GM21367 (cell line): Measurements from ENCODE around the gene ERBB2.
"Not testable (repeated sequence)": the region's sequence is repeated elsewhere in the genome, so short reads cannot be mapped to it uniquely, and the experiment has no call there.

ENCODE experiments used
- ATAC-seq: cut with Tn5 transposase; IDR thresholded peaks from one replicate; pipeline ENCODE4 v1.9.1; 2021; ENCODE audit not compliant: unreplicated experiment

Gene ERBB2

DNA sequence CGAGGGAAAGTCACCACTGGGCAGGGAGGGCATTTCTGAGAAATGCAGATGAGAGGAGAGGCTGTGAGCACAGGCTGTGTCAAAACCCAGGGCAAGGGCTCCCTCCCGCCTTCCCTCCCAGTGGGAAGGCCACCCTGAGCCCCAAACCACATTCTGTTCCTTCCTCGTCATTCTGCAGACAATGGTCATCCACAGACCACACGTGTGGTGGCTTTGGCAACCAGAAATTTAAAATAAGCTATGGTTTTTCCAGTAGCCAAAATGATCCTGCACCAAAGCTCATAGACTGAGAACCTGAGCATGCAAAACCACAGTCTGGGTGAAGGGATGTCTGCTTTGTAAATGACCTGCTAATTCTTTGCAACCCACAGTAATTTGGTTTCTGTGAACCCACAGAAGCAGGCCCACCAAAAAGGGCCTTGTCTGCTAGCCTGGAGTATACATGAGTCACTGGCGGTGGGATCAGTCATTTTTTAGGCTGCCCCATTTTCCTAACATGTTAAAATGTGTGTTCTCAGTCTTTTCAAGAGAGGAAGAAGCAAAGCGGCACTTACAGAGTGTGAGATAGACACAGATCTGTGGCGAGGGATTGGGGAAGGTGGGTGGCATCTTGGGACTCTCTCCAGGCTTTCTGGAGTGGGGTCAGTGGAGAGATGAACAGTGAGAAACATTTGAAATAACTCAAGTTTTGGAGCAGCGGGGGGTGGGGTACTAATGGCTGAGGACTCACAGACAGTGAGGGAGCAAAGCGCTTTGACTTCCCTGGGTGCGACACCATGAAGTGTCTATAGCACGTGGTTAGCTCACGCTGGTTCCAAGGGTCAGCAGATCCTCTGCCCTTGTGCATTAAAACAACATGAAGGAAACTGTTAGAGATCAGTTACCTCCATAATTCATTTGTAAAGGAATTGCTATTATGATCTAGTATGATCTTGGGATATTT is 58.3 kb downstream of the ERBB2 start:
- no peak for ATAC-seq

DNA sequence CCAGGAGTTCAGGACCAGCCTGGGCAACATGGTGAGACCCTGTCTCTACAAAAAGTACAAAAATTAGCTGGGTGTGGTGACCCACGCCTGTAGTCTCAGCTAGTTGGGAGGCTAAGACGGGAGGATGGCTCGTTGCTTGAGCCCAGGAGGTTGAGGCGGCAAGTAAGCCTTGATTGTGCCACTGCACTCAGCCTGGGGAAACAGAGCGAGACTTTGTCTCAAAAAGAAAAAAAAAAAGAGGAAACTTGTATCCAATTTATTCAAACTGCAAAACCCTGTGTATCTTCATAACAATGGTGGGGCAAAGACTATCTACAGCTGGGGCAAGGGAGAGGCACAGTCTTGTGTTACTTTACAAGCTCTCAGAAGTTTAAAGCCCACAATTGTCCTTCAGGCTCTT is 59.3 kb downstream of the ERBB2 start:
- no peak for ATAC-seq

DNA sequence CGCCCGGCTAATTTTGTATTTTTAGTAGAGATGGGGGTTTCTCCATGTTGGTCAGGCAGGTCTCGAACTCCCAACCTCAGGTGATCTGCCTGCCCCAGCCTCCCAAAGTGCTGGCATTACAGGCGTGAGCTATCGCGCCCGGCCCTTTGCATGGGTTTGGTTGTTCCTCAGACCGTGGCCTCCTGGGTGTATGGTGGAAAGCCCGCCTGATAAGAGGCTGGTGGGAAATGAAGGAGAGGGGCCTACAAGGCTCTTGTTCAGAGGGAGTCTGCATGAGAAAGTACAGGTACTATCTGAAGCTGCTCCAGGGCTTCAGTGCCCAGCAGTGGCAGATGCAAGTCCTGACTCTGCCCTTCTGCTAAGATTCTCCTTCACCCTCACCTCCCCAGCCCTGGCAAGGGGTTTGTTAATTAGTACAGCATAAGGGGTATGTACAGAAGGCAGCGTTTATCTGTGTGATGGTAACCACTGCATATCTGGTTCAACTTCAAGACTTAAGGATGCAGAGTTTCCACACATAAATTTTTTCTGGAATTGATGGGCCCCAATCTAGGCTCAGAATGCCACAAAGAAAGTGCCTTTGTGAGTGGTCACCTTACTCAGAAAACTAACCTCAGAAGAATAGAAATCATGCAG is 62.1 kb downstream of the ERBB2 start:
- no peak for ATAC-seq

- ATAC-seq, result no peak
Measured at GRCh38 chr17:39763051-39763820, 63.4 kb downstream of the ERBB2 start.

DNA sequence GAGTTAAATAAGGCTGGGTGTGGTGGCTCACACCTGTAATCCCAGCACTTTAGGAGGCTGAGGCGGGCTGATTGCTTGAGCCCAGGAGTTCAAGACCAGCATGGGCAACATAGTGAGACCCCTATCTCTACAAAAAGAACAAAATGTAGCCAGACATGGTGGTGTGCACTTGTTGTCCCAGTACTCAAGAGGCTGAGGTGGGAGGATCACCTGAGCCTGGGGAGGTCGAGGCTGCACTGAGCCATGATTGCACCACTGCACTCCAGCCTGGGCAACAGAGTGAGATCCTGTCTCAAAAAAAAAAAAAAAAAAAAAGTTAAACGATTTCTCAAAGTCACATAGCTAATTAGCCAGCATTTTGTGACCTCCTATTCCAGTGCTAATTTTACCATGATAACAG is 64.3 kb downstream of the ERBB2 start:
- ATAC-seq, result not testable (repeated sequence)

- no peak for ATAC-seq
Measured at GRCh38 chr17:39765175-39765574, 65.3 kb downstream of the ERBB2 start.

DNA sequence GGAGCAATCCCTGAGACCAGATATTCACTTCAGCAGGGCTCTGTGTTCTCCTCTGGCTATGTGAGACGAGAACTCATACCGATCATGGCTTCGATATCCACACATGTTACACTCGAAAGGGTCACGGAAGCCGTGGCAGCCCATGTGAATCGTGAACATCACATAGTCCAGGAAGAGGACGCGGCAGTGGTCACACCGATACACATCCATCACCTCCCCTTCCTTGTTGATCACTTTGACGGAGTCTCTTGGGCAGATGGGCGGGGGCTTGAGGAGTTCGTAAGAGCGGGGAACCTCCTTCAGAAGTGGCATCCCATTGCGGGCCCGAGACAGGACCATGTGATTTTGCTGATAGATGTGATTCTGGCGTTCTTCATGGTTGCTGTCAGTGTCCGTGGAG is 65.9 kb downstream of the ERBB2 start:
- no peak for ATAC-seq

DNA sequence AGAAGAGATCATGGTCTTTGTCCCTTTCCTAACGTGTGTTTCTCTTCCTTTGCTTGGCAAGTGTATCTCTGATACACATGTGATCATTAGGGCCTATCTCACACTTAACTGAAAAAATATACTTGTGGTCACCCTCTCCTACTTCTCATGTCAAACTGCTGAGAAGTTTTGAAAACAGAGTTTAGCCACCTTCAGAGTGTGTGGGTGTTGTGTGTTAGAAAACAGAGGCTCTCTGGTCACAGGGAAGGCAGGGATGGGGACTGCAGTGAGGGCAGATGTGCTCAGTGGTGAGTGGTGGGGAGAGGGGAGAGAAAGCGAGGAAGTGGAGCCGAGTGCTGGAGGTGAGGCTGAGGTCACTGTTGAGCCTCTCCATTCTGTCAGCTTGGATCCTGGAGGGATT is 67.3 kb downstream of the ERBB2 start:
- no peak for ATAC-seq

- no peak for ATAC-seq
Measured at GRCh38 chr17:39769974-39770587, 70.2 kb downstream of the ERBB2 start.

- no peak for ATAC-seq
Measured at GRCh38 chr17:39772415-39772814, 72.6 kb downstream of the ERBB2 start.

DNA sequence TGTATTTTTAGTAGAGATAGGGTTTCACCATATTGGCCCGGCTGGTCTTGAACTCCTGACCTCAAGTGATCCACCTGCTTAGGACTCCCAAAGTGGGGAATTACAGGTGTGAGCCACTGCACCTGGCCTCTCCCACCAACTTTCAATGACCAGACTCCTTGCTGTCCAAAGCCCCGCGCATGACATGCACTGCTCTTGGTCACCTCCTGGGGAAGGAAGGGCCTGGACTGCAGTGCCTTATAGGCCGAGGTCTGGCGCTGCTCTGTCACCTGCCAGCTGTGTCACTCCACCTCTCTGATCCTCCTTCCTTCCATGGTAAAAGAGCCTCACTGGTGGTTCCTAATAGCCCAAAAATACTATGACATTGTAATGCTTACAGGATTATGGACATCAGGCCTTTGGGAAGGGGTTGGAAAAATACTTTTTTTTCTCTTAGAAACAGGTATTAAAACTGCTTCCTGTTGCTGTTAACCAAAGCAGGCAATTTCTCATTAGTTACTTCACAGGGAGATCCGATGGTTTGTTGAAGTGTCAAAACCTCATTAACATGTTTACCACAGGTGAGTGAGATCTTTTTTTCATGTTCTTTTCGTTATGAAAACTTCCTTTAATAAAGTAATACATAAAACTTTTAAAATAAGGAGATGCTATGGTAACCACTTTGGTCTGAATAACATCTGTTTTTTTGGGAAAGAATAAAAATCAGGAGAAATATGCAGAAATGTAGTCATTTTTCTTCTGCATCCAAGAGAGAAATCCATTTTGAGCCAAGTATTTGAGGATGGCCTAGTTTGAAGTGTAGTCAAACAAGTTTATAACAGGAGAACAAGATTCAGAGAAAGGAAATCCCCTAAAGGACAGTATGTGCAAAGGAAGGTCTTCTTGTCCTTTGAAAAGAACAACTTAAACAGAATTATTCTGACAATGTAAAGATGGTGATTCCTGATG is 73.4 kb downstream of the ERBB2 start:
- no peak for ATAC-seq

DNA sequence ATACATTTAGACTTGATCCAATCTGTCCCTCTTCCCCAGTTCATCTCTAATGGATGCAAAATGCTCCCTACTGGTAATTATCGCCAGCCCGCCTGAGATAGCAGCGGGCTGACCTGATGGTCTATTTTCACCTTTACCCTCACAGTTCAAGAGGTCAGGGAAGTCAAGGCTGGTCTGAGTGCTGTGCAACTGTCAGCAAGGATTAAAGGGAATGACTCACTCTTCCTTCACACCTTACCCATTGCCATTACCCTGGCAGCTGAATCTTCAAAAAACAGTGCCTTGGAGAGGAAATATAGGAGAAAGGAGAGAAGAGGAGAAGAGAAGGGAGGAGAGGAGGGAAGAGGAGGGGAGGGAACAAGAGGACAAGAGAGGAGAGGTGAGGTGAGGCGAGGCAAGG is 74.2 kb downstream of the ERBB2 start:
- ATAC-seq, result no peak

DNA sequence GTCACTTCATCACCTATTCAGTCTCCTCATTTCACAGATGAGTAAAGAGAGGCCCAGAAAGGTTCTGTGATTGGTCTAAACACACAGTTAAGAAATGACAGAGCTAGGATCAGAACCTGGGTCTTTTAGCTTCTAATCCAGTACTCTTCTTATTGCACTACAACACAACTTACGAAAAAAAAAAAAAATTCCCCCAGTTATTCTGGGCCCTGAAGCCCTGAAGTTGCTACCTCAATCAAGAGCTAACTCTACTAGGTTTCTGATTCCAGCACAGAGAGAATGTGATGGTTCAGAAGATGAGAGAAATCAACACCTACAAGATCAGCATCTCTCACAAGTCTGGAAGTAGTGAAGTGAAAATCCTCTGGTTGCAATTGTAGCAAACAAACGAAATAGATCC is 75.2 kb downstream of the ERBB2 start:
- no peak for ATAC-seq

DNA sequence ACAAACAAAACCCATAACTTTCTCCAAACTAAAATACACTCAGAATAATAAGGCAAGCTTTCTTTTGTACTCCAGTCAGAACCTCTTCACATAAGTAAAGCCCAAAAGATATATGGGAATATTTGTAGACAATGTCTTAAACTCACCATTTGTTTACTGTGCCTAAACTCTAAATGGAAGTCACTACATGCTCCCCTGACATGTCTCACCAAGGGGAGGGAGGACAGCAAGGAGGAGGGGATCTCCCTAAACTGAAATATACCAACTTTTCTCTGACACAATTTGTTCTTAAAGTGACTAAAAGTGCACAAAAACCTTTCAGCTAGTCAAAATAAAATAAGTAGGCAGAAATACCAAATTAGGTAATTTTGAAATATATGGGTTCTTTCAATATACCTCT is 76.4 kb downstream of the ERBB2 start:
- ATAC-seq, result no peak

DNA sequence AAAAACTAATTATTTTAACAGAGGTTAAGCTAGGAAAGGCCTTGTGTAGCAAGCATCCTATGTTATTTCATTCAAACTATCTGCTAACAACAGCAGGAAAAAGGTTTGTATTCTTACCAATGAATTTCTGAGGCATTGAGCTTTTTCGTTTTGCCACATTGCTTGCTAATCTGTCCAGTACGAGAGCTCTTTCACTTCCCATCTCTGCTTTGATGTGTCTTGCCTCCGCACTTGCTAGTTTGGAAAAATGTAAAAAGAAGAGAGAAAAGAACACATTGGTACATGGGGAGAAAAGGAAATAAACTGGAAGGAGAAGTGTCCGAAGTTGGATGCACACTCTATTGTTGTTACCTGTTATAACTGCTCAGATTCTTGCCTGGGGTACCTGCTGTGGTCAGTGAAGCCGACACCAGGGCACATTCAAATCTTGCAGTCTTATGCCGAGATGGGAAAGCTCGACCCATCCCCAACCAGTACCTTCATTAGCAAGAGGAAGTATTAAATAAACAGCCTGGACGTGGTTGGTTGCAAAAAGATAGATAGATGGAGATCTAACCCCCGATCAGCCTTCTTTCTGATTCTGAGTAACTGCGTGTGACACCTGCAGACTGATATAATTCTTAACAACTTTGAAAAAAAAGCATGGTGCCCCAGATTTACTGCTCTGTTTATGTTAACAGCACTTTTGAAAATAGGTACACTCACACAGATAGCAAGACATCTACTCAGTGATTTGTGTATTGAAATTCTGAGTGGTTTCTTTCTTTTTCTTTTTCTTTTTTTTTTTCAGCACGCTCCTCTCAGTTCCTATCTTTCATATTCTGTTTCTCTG is 77.9 kb downstream of the ERBB2 start:
- peak; percentile 37 for ATAC-seq
